HepG2 (cell line): ENCODE results near the gene LOXL3.

Source experiments
- JUN ChIP-seq: sonication (generic); formaldehyde crosslinking; IDR thresholded peaks from 2 replicates; pipeline ENCODE4 v1.4.0; 2020; ENCODE audit warnings: mild to moderate bottlenecking, missing genetic modification reagents
- POLR2AphosphoS5 ChIP-seq: IDR thresholded peaks from 2 replicates; pipeline ENCODE4 v1.6.1; 2012; ENCODE audit warnings: low read depth, low read length
- PRPF4 ChIP-seq: fragments of 200-400 bp; formaldehyde crosslinking; IDR thresholded peaks from 2 replicates; pipeline ENCODE4 v1.6.1; 2016; ENCODE audit warnings: low read length, low read depth; ENCODE audit not compliant: poor library complexity, severe bottlenecking
- ZZZ3 ChIP-seq: sonication (generic); formaldehyde crosslinking; IDR thresholded peaks from 2 replicates; pipeline ENCODE4 v1.4.0; 2020; ENCODE audit warnings: missing genetic modification reagents, mild to moderate bottlenecking, borderline replicate concordance

DNA sequence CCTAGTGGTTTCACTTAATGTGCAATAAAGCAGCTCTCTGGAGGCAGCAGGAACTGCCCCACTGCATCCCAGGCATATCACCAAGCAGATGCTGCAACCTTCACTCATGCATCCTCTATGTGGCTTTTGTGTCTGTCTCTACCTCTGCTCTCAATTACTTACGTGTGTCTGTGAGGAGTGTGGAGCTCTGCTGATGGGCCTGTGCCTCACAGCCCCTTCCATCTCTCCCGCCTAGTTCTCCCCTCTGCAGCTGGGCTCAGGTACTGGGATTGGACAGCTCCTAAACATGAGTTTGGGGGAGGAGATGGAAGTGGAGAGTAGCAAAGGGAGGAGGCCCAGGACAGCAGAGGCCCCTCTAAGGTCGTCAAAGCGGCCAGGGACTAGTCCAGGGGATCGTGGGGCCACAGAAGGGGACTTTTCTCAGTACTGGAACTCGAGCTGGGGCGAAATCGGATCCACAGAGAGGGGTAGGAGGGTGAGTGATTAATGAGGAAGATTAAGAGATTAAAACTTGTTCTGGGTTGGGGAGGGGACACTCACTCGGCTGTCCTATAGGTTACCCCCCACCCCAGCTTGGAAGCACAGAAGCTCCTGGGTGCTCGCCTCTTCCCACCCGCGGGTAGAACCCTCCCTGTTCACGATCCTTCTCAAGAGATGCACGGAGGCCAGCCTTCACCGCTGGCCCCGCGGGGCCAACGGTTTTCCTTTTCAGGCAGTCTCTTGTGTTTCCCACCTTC lies 52.2 kb downstream of the LOXL3 start:
- no peak for TF ChIP-seq PRPF4
- TF ChIP-seq ZZZ3 (CRISPR knock-in tag) = no peak
- TF ChIP-seq POLR2AphosphoS5 = peak; percentile 59; the same call in 1 of the 2 replicates
- TF ChIP-seq JUN (CRISPR knock-in tag) = no peak
